ENCODE results near the gene SLC24A3.
"Not testable (repeated sequence)": the region's sequence is repeated elsewhere in the genome, so short reads cannot be mapped to it uniquely, and the experiment has no call there.

SLC24A3 gene

GRCh38 chr20:19673575-19673974, 461.1 kb downstream of the SLC24A3 start:
- in situ Hi-C loops (cut with HindIII; ENCODE audit: low sequenced_read_pairs): loop anchor here (25.0 kb wide), 1 partner anchor 1036 kb away; no protein-coding TSS in a partner anchor
- TF ChIP-seq, protein P1, sequence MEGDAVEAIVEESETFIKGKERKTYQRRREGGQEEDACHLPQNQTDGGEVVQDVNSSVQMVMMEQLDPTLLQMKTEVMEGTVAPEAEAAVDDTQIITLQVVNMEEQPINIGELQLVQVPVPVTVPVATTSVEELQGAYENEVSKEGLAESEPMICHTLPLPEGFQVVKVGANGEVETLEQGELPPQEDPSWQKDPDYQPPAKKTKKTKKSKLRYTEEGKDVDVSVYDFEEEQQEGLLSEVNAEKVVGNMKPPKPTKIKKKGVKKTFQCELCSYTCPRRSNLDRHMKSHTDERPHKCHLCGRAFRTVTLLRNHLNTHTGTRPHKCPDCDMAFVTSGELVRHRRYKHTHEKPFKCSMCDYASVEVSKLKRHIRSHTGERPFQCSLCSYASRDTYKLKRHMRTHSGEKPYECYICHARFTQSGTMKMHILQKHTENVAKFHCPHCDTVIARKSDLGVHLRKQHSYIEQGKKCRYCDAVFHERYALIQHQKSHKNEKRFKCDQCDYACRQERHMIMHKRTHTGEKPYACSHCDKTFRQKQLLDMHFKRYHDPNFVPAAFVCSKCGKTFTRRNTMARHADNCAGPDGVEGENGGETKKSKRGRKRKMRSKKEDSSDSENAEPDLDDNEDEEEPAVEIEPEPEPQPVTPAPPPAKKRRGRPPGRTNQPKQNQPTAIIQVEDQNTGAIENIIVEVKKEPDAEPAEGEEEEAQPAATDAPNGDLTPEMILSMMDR (IDR thresholded peaks at IDR 0.05; ENCODE audit: low read depth, low read length, missing control alignments): no peak
- no peak overlapping the region for H3K4me3 ChIP-seq (ENCODE audit: low read depth, low read length)
- no peak for DNase-seq (ENCODE audit: low read depth)

DNA sequence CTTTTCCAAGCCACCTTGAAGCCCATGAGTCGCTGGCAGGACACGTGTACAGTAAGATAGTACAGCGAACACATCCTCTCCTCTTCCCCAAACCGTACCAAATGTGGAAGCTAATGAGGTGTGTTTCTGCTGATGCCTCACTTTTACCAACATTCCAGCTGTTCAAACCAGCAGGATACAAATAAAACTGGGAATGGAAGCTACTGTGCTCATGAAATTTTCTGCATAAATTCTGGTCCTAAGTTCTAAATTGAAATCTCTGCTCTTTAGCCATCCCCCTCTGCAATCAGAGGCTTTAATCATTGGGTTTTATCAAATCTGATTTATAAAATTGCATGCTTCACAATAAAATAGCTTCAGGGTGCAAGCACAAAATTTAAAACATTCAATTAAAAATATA, 463.8 kb downstream of the SLC24A3 start:
- in situ Hi-C loops (cut with HindIII; ENCODE audit: low sequenced_read_pairs): no loop called here
- H3K4me3 ChIP-seq (ENCODE audit: low read depth, low read length): no peak overlapping the region
- no peak for DNase-seq (ENCODE audit: low read depth)
- TF ChIP-seq, protein P1 (IDR thresholded peaks at IDR 0.05; ENCODE audit: low read depth, low read length, missing control alignments): no peak

- TF ChIP-seq, protein P1 (IDR thresholded peaks at IDR 0.05; ENCODE audit: low read depth, low read length, missing control alignments): no peak
- no peak overlapping the region for H3K4me3 ChIP-seq (ENCODE audit: low read depth, low read length)
- in situ Hi-C loops (cut with HindIII; ENCODE audit: low sequenced_read_pairs): no loop called here
- no peak for DNase-seq (ENCODE audit: low read depth)
Measured at GRCh38 chr20:19677336-19677735, 464.9 kb downstream of the SLC24A3 start.

- H3K4me3 ChIP-seq (ENCODE audit: low read depth, low read length); in situ Hi-C loops (cut with HindIII; ENCODE audit: low sequenced_read_pairs); DNase-seq (ENCODE audit: low read depth): not testable (repeated sequence)
Measured at GRCh38 chr20:19678591-19678990, 466.1 kb downstream of the SLC24A3 start.

DNA sequence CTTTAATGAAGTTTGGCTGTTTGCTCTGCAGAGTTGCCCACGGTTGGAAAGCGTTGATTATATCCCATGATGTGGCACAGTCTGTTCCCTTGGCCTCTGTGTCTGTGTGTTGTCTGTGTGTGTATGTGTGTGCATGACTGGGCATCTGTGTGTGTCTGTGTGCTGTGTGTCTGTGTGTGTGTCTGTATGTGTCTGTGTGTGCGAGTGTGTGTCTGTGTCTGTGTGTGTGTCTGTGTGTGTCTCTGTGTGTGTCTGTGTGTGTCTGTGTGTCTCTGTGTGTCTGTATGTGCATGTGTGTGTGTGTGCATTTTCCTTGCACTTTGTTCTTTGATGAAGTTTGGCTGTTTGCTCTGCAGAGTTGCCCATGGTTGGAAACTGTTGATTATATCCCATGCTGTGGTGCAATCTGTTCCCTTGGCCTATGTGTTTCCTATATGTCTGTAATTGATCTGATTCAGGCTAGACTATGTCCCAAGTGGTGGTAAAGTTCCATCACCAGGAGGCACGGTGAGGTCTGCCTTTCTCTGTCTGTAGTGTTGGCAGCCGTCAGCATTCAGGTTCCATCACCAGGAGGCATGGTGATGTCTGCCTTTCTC, 467.6 kb downstream of the SLC24A3 start:
- TF ChIP-seq, protein P1 (IDR thresholded peaks at IDR 0.05; ENCODE audit: low read depth, low read length, missing control alignments): no peak
- in situ Hi-C loops (cut with HindIII; ENCODE audit: low sequenced_read_pairs): no loop called here
- no peak for DNase-seq (ENCODE audit: low read depth)
- H3K4me3 ChIP-seq (ENCODE audit: low read depth, low read length): no peak overlapping the region

DNA sequence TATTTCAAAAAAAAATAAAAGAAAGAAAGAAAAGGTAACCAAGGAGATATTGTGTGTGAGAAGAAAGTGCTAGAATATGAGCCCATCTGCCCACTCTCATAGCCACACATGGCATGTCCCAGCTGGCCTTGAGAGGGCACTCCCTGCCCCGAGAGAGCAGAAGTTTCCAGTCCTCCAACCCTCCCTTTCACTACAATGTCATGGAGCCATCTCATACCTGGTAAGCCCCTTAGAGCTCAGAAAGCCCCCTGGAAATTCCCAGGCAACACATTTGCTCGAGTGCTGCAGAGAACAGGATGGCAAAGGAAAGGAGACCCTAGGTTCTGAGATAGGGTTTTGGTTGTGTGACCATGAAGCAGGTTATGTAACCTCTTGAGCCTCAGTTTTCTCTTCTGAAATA, 469.8 kb downstream of the SLC24A3 start:
- TF ChIP-seq, protein P1 (IDR thresholded peaks at IDR 0.05; ENCODE audit: low read depth, low read length, missing control alignments): no peak
- DNase-seq (ENCODE audit: low read depth): no peak
- H3K4me3 ChIP-seq (ENCODE audit: low read depth, low read length): no peak overlapping the region
- in situ Hi-C loops (cut with HindIII; ENCODE audit: low sequenced_read_pairs): no loop called here

- no peak overlapping the region for H3K4me3 ChIP-seq (ENCODE audit: low read depth, low read length)
- in situ Hi-C loops (cut with HindIII; ENCODE audit: low sequenced_read_pairs): no loop called here
- DNase-seq (ENCODE audit: low read depth): no peak
- TF ChIP-seq, protein P1 (IDR thresholded peaks at IDR 0.05; ENCODE audit: low read depth, low read length, missing control alignments): no peak
Measured at GRCh38 chr20:19683188-19683587, 470.7 kb downstream of the SLC24A3 start.
